HG03060 (cell line): Measurements from ENCODE around the gene PSMB7.

Source experiments
- ATAC-seq: cut with Tn5 transposase; IDR thresholded peaks from one replicate; pipeline ENCODE4 v1.9.1; 2021; ENCODE audit warnings: low read depth, moderate number of reproducible peaks; ENCODE audit not compliant: unreplicated experiment

The PSMB7 gene

DNA sequence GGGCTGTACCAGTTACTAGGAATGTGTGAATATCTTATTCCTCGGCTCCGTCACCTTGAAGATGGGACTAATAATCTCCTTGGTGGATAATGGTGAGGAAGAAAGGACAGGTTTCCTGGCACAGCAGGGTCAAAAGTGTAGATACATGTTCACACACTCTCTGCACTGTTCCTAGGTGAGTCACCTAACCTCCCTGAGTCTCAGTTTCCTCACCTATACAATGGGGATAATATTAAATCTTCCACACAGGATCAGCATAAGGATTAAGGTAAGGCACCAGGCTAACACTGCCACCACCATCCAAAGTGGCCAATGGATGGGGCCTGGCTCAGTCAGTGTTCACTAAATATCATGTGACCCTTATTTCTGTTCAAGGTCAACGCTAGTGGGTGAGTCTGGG, 66.9 kb downstream of the PSMB7 start:
- ATAC-seq = no peak

DNA sequence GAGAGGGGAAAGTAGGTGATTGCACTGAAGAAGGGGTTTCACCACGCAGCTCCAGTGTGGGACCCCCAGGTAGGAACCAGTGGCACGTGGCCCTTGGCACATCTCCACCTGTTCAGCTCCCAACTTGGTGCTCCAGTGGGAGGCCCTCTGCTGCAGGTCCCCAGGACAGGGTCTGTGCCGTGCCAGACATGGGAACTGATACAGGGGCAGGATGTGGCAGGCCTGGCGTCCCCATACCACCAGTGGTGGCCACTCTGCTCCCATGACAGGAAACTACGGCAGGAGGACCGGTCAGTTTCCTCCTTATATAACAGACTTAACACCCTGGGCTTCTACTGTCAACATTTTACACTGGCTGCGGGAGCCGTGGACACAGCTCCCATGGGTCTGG, 67.3 kb downstream of the PSMB7 start:
- ATAC-seq = no peak

DNA sequence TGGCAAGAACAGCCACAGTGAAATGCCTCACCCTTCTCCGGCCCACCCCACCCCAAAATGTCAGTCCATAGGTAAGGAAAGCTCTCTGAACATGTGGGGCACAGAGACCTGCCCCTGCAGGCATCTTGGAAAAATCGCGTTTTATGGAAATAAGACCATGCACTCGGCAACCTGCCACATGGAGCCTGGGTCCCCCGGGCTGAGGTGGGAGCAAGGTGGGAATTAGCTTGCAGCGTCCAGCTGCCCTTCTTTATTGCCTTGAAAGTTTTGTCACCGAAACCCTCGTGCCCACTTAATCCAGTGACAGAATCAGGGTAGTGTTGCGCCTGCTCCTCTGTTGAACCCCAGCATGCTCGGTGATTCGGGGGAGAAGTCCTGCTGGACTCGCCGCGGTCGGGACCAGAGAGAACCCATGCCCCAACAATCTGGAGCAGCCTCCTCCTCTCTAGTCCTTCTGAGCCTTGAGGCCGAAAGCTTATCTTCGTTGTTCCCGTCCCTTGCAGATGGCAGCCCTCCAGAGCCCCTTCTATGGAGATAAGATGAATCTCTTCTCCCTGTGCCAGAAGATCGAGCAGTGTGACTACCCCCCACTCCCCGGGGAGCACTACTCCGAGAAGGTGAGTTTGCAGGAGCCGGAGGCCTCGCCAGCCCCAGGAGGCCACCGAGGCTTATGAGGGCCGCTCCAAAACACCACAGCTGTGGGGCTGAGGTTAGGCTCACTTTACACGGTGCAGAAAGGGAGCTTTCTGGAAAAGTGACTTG, 67.9 kb downstream of the PSMB7 start:
- no peak for ATAC-seq

DNA sequence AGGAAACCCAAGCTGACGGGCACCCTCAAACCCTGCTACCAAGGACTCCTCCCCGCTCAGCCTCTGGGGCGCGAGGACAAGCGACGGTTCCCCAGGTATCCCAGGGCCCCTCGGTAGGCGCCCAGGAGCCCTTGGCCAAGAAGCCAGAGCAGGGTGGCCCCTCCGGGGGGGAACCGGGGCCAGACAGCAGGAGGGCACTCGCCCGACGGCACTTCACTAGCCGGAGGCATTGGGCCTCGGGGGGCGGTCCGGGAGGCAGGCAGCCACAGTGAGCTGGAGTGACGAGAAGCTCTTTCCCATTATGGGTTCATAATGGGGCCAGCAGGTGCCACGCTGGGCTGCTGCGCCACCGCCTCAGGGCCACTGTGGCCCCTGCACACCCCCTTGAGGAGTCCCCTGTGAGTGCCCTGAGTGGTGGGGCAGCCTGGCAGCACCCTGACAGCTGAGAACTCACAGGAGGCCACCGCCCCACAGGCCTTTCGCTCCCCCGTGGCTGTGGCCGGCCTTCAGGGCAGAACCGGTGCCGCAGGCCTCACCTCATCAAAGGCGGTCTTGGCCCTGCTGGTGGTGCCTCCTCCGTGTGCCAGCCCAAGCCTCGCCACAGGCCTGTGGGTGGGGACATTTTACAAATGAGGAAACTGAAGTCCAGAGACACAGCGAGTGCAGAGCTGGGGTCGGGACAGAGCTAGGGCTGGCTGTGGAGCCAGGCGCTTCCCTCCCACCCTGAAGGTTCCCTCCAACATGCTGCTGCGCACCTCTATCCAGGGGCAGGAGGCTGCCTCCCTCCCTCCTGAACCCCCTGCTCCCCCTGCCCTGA, 68.7 kb downstream of the PSMB7 start:
- ATAC-seq = no peak

DNA sequence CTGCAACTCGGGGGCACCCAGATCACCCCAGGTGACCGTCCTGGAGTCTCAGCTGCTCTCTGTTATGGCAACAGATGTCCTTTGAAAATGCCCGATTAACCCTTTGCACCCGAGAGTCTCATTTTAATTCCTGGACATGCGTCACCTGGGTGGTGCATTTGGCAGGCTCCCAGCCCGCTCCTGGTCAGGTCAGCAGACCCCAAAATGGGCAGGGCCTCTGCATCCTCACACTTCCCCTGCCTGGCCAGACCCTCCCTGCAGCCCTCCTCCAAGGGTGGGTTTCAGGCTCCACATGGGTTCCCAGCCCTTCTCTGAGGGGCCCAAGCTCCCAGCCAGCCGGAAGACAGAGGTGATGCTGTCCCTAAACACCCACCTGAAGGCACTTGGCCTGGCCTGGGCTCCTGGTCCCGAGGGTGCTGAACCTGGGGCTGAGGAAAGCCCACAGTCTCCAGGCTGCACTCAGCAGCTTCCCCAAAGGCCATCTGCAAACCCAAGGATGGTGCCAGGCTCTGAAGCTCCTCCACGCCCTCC, 69.4 kb downstream of the PSMB7 start:
- no peak for ATAC-seq

DNA sequence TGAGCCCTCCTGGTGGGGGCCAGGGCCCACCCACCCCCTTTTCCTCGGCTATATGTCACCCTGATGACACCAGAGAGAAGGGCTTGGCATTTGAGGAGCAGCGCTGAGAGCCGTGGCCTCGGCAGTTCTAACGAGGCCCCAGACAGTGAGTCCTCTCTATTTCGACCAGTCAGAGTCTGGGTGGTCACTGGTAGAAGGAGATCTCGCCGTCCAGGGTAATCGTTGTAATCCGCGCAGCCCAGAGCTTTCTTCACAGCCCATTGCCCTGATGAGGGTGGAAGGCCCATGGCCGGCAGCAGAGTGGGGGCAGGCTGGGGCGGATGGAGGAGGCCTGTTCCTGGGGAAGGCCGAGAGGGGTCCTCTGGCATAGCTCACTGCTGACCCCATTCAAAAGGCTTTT, 70.2 kb downstream of the PSMB7 start:
- no peak for ATAC-seq

DNA sequence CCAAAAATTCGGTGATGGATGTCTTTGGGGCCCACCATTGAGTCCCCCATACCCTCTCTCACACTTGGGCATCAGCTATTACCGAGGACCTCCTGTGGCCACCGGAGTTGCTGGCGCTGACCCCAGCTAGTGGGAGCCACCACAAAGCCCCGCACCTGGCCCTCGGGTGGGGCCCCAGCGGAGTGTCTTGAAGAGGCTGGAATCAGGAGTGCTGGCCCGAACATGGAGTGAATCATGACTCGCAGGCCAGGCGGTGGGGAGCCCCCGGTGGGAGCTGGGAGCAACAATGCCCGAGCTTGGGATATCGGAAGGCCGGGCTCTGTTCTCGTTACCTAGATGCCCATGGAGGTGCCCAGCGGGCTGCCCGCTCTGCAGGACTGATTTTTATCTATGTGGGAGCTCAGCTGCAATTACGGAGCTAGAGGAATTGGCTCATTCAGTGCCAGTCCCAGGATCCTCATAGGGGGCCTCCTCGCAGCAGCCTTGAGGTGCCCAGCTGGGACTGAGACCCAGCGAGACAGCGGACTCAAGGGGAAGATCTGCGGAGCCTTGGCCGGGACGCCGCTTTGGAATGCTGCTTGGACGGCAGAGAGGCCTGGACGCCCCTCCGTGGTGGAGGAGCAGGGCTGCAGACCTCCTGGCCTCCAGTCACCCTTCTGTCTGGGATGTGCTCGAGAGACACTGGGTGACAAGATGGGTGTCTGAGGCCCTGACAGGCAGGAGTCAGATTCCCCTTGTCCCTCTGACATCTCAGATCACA, 70.8 kb downstream of the PSMB7 start:
- ATAC-seq = no peak

DNA sequence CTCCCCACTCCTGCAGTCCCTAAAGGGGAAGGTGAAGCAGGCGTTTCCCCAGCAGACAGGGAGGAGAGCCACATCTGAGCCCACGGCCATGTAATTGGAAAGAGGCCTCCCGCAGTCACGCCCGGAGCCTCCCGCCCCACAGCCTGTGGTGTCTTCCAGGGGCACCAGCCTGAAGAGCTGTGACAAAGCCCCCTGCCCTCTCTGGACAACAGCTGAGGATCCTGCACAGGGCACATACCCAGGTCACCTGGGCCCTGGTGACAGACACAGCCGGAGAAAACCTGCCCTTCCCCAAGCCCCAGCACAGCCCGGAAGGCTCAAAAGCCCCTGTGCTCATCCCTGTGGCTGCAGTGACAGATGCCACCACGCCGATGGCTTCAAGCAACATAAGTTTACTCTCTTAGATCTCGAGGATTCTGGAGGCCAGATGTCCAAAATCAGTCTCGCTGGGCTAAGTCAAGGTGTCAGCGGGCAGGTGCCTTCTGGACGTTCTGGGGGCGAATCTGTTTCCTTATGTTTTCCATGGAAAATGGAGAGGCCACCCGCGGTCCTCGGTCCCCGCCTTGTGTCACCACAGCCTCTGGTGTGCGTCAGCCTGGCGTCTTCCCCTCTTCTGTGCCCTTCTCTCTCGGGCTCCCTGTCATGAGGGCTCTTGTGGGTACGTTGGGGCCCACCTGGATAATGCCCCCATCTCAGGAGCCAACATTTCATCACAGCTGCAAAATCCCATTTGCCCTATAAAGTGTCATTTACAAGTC, 71.5 kb downstream of the PSMB7 start:
- no peak for ATAC-seq

DNA sequence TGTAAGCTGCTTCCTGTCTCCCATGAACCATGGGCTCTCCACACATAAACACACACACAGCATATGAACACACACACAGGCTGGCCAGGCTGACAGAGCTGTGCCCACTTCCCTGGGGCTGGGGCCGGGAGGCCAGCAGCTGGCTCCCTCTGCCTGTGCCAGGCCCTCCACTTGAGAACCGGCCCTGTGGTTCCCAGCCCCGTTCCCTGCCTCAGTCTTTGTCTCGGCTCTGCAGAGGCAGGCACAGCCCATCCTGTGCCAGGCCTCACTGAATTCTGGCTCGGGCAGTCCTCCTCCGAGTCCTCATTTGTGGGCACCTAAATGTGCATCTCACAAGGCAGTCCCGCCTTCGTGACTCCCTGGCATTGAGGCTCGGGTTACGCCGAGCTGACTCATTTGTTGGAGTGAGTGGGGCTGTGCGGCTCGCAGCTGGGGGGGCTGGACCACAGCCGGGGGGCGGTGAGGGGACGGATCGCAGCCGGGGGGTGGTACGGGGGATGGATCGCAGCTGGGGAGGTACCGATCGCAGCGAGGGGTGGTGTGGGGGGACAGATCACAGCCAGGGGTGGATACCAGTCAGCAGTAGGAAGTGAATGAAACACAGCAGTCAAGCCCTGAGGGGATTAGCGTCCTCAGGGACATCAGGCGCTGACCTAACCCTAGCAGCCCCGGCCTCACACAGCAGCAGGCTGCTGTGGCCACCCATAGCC, 72.3 kb downstream of the PSMB7 start:
- ATAC-seq = no peak

DNA sequence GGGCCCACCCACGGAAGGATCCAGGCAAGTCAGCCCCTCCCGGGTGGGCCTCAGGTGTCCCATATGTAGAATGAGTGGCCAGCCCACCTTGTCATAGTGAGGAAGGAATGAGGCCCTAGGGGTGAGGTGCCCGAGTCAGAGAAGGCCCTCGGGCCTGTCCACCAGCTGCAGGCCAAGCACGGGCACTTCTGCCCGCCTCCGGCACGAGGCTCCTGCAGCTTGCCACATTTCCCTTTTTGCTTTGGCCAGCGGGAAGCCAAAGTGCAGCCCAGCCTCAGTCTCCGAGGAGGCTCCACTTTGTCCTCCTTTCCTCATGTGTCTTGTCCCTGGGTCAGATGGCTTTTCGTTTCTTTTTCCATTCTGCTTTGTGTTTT, 72.9 kb downstream of the PSMB7 start:
- ATAC-seq = no peak

DNA sequence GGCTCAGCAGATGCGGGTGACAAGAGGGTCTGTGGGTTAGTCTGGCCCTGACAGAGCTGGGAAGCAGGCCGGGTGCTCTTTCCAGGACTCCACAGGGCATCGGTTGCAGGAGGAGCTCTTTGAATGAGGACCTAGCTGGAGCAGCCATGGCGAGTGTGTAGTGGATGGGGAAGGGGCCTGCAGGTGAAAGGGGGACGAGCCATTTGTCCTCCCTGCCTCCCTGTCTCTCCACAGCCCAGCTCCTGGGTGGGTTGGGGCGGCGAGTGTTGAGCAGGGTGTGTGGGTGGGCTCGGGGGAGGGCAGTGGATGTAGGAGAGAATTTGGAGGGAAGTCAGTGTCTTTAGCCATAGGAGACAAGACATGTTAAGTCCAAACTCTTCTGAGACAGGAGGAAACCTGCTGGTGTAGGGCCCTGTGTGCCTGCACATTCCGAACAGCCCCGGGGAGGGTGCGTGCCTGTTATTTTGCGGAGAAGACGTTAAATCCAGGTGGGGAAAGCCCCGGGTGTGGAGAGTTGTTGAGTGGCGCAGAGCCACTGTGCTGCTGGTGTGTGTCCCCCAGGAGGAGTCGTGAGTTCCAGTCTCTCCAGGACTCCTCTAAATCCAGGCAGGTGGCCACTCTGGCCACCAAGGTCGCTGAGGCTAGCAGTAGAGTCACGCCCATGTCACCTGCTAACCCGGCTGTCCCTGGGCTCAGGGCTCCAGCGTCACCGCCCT, 73.6 kb downstream of the PSMB7 start:
- no peak for ATAC-seq

DNA sequence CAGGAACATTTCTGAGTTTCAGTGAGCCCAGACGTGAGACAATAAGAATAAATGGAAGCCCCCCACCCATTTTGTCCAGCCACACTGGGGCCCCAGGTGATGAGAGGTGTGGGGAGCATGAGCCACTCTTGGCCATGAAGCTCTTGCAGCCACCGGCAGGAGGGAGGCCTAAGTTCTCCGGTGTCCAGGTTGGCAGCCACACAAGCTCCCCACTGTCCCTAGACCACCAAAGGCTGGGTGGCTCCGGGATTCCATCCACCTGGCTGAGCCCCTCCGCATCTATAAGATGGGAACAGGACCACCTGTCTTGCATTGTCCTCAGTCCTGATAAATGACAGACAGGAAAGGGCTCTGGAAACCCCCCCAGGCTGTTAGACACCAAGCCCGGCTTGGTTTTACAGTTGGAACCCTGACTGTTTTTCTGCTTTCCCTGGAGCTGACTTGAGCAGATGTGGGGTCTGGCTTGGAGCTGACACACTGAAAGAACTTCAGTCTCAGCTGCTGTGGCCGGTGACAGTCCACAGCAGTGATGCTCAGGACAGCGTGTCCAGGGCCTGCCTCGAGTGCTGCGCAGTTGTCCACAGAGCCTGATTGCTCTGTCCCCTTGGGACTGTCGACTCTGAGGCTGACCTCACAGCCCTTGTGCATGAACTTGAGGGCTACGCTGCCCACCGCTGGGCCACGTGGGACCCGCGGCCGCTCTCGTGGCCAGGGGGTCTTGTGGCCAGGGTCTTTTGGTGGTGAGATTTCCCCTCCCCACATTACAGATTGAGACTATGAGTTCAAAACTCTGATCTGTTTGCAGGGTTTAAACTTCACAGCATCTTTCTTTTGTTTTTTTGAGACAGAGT, 74.8 kb downstream of the PSMB7 start:
- ATAC-seq = no peak

DNA sequence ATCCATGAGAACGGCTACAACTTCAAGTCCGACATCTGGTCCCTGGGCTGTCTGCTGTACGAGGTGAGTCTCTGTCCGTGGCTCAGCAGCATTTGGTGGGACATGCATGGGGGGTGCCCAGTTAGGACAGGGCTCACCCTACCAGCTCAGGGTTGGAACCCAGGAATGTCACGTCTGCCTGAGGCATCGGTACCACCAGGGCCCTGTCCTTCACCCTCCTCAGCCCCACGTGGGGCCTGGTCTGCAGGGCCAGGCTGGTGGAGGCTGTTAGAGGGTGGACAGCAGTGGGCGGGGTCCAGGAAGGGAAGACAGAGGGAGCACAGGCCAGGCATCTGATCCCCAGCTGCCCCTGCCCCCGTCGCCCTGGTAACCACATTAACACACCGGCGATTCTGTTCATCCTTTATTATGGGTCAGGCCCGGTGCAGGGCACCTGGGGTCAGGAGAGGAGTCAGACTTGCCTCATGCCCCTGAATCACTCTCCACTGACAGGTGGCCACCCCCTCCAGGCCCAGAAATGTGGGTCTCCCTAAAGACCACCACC, 75.6 kb downstream of the PSMB7 start:
- ATAC-seq = no peak

DNA sequence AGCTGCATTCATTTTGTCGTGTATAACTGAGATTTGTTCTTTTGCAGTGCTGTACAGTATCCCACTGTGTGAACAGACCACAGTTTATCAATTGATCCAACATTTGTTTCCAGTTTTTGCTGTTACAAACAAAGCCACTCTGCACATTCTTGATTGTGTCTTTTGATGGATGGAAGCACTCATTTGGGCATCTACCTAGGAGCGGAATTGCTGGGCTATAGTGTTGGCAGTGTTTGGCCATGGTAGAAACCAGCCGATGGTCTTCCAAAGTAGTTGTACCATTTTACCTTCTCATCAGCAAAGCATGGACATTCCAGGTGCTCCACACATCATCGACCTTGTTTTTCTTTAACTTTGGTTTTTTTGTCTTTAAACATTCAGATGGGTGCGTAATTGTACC, 77.7 kb downstream of the PSMB7 start:
- ATAC-seq = no peak

DNA sequence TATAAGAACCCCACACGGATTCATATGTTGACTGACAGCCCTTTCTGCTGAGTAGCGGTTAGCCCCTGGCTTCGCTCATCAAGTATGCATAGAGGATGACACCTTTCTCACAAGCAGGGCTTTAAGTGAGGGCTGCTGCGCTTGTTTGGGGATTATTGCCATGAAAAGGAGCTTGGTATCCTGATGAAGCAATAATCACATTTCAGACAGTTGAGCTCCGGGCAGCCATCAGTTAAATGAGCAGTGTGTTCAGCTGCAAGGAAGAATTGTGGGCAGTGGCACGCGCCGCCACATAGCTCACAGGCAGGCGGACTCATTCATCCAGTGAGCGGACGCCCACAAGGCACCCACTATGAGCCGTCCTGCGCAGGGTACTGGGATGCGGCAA, 79.9 kb downstream of the PSMB7 start:
- no peak for ATAC-seq

DNA sequence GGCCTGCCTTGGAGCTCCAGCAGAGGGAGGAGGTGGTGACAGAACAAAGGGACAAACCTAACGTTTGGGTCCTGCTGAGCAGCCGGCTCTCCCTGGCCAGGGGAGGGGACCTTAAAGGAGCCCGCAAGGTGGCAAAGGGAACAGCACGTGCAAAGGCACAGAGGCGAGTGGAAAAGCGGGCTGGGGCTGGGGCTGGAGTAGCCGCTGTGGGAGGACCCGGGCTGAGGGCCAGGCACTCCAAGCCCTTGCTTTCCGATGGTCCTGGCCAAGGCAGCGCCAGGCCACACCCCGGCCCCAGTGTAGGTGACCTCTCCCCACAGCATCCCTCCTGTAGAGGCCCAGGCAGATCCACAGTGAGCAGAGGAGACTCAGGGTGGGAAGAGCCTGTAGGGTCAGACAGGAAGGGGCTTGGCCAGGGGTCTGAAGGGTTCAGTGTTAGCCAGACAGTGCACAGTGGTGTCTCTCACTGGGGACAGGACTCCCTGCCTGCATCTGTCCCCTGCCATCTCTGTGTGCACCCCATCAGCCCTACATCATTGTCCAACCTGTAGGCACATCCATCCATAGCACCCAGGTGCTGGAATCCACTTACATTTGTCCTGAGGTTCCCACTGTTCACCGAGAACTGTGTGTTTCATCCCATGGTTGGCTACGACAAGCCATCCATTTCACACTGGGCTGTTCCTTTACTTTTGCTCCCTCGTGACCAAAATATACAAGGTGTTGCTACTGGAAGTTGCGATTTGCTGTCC, 80.5 kb downstream of the PSMB7 start:
- no peak for ATAC-seq

DNA sequence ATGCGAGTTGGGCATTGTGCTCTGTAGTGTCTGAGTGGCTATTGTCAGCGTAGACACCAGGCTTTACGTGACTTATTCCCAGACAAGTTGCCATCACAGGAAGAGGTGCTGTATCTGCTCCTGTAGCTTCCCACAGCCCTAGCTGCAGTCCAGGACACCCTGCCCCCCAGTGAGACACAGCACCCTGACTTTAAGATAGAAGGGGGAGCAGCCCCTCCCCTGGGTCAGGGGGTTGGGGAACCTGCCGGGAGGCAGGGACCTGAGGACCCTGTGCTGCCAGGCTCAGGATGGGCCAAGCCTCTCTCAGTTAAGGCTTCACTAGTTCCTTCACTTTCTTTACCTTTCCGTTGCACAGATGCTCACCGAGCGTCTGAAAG, 82.1 kb downstream of the PSMB7 start:
- ATAC-seq = no peak
